ENCODE measurements around the gene DAPK2. TPM values are rescaled to one million over a fixed set of nuclear protein-coding genes. Genes with fewer than 3 reads are reported as not detected.

The DAPK2 gene
- 0.16 and 0.38 TPM in 2 replicates for total RNA-seq

DNA sequence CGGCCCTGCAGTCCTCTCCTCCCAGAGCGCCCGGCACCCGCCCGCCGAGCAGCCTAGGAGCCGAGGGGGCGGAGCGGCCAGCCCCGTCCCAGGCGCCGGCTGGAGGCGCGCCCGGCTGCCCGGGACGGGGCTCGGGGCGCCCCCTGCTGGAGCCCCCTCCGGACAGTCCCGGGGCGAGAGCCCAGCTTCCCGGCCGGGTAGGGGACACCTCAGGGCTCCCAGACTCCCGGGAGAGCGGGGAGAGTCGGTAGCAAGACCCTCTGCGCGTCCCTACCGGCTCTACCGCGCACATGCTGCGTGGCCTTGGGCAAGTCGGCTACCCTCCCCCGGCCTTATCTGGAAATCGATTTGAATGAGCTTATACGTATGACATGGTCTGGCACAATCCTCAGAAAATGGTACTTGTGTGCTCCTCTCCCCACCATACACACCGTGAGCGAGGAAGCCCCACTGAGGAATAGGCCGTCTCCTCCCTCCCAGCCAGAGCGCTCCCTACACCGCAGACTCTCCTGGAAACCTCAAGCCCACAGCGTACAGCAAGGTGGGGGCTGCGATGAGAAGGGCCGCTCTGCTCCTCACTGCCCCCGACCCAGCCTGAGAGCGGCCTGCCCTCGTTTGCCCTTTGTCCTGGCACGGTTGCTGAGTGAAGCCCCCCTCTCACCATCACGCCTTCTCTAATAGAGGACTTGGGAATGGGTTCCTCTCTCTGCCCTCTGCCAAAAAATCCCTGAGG lies at the start of gene DAPK2:
Gene DAPK2, minus strand, starts transcription at position 65 of the 733 bp plus-strand sequence. CDS start 6,224 bp downstream, outside the sequence.

DNA sequence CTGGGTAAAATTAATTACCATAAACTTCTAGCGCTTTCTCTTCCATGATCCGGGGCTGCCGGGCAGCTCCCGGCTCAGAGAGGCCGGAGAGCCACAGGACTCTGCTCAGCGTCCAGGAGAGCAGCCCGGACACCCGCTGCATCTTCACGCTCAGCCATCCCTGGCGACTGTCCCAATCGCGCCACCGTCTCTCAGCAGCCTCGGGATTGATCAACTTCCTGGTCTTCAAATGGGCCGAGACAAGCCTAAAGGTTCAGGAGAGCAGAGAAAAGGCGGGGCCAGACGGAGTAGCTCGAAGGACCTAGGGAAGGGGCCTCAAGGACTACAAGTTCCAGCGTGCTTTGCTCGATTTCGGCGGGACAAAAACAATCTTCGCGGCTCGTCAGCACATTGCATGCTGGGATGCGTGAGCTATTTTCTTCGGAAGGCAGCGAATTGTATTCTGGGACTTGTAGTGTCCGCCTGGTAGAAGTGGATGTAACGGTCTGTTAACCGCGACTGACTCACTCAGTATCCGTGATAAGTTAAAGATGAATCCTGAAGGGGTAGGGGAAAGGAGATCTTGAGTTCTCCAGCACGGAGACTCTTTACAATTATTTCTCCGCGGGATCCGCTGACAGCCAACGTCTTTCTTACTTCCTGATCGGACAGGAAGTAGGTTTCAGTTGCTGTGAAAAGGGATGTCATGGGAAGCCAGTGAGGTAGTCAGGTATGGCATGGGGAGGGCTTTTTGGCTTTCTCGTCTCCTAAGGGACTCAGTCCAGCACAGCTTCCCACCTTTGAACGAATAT lies 47.5 kb upstream of the DAPK2 start, which contains the start of gene CIAO2A:
Gene CIAO2A, minus strand, starts transcription at position 212 of the 791 bp plus-strand sequence. Its CDS starts 70 bp downstream, at position 142.

Other genes with a start within 250 kb of the DAPK2 start
- gene HERC1, start 212.5 kb downstream of the DAPK2 start, total RNA-seq = 40.1 and 56.9 TPM in 2 replicates
- gene CIAO2A, start 47.4 kb upstream of the DAPK2 start, total RNA-seq = 46.8 and 77.1 TPM in 2 replicates
- gene SNX1, start 49.5 kb upstream of the DAPK2 start, total RNA-seq = 24.5 and 31.4 TPM in 2 replicates
- gene SNX22, start 105.2 kb upstream of the DAPK2 start, total RNA-seq = under 0.01 and 0.25 TPM in 2 replicates
- 474 and 732 TPM in 2 replicates for gene PPIB, start 116.5 kb upstream of the DAPK2 start, total RNA-seq